Spleen (tissue), 7 donors: ENCODE results near the gene PLTP.
"Not testable (repeated sequence)": the region's sequence is repeated elsewhere in the genome, so short reads cannot be mapped to it uniquely, and the experiment has no call there.

Experiments
- CTCF ChIP-seq, 11 experiments: fragments of 200-600 bp in 7 of 11; fragments of 450-650 bp in 4 of 11; sonication (generic) in 4 of 11; IDR thresholded peaks in 8 of 11; conservative IDR thresholded peaks in 3 of 11; 1 replicate in 7 of 11; 2 replicates in 4 of 11; pipeline versions ENCODE4 v1.4.0 to v1.8.0; 2016 to 2021; ENCODE audit warnings: antibody characterized with exemption in 11 of 11, inconsistent platforms in 4 of 11, mild to moderate bottlenecking in 1 of 11
- POLR2A ChIP-seq, 3 donors: fragments of 450-650 bp; IDR thresholded peaks; one replicate each; pipeline ENCODE4 v1.5.1; 2017; ENCODE audit warnings: antibody characterized with exemption in 3 of 3, mild to moderate bottlenecking in 1 of 3
- POLR2AphosphoS5 ChIP-seq, 3 donors: sonication (generic); formaldehyde crosslinking; IDR thresholded peaks; one replicate each; pipeline ENCODE4 v1.5.1; 2017; ENCODE audit warnings: antibody characterized with exemption in 3 of 3
- donor health status: DM: no; HTN: no; CAD: no; lungs with moderate emphysema.
- donor health status: DM: no; HTN: no; CAD: no.
- donor health status: DM: no; HTN: no; CAD: no.

- not testable (repeated sequence) for TF ChIP-seq CTCF (IDR thresholded peaks at IDR 0.05 in 8 of 11, conservative IDR thresholded peaks at IDR 0.05 in 3 of 11); POLR2A (IDR thresholded peaks at IDR 0.05); POLR2AphosphoS5 (IDR thresholded peaks at IDR 0.05)
These were observed 10.6 kb downstream of the PLTP start for GRCh38 chr20:45901332-45901731.
